Activated CD8-positive, alpha-beta T cell treated with anti-CD3 and anti-CD28 coated beads for 36 hours (primary cell): ENCODE results near the gene VPS18. TPM values are rescaled to one million over a fixed set of nuclear protein-coding genes. Genes with fewer than 3 reads are reported as not detected.

Experiments used
- ATAC-seq: fragments of 200-7000 bp; cut with Tn5 transposase; one replicate; pipeline ENCODE4 v1.10.0; 2021; ENCODE audit warnings: mild to moderate bottlenecking, moderate library complexity
- CTCF ChIA-PET: fragments of 350-600 bp; sonication (Branson Sonifier 250); formaldehyde crosslinking; loops from one replicate; lab custom pipeline; 2021; ENCODE audit warnings: antibody characterized with exemption; lab: Charles Lee
- POLR2A ChIA-PET: fragments of 350-600 bp; sonication (Branson Sonifier 250); formaldehyde crosslinking; loops from one replicate; lab custom pipeline; 2021; ENCODE audit warnings: antibody characterized with exemption; lab: Charles Lee
- DNase-seq: peaks from one replicate; pipeline ENCODE4 v3.0.0-alpha.2; 2020
- H3K27ac Mint-ChIP-seq: one replicate; pipeline ENCODE4 v1.8.0; 2021; ENCODE audit warnings: mild to moderate bottlenecking, mixed read lengths
- H3K27me3 Mint-ChIP-seq: one replicate; pipeline ENCODE4 v1.8.0; 2021; ENCODE audit warnings: mixed read lengths
- H3K36me3 Mint-ChIP-seq: one replicate; pipeline ENCODE4 v1.8.0; 2021; ENCODE audit warnings: low read depth, mixed read lengths
- H3K4me1 Mint-ChIP-seq: one replicate; pipeline ENCODE4 v1.8.0; 2021; ENCODE audit warnings: low read depth, mixed read lengths
- H3K4me3 Mint-ChIP-seq: one replicate; pipeline ENCODE4 v1.8.0; 2021; ENCODE audit warnings: mild to moderate bottlenecking, moderate library complexity, mixed read lengths
- H3K9me3 Mint-ChIP-seq: one replicate; pipeline ENCODE4 v1.8.0; 2021; ENCODE audit warnings: mixed read lengths
- CTCF ChIP-seq: fragments of 200-600 bp; IDR thresholded peaks from one replicate; pipeline ENCODE4 v1.8.0; 2022; ENCODE audit warnings: antibody characterized with exemption, mild to moderate bottlenecking
- intact Hi-C: fragments of 100-400 bp; cut with micrococcal nuclease; formaldehyde crosslinking; loops from one replicate; pipeline ENCODE4 v1.10.0; 2022
- total RNA-seq, 2 experiments: library from RNA; stranded (reverse); gene quantifications; one replicate each; pipeline ENCODE4 v1.2.3, GENCODE V29; 2021

The VPS18 gene
- total RNA-seq, 2 experiments from 2014 or later: 6.1 TPM

GRCh38 chr15:40911693-40912092 is 17.4 kb downstream of the VPS18 start:
- no peak for ATAC-seq
- CTCF ChIA-PET: interaction anchor here (0.9 to 2.0 kb wide), 7 partner anchors 9 to 110 kb away, joined by 3 to 8 read pairs (median 4); partner anchors contain the start of genes CHAC1 and DLL4
- POLR2A ChIA-PET: no interaction called here
- H3K4me3 Mint-ChIP-seq: no peak overlapping the region
- peaks cover 9% of the 10 kb centered on the region for H3K4me1 Mint-ChIP-seq
- no peaks in the 10 kb centered on the region for H3K27me3 Mint-ChIP-seq
- TF ChIP-seq CTCF: no peak
- no peak for DNase-seq
- H3K36me3 Mint-ChIP-seq: no peaks in the 10 kb centered on the region
- intact Hi-C loops: no loop called here
- H3K27ac Mint-ChIP-seq: no peak overlapping the region
- H3K9me3 Mint-ChIP-seq: no peaks in the 10 kb centered on the region

- no peaks in the 10 kb centered on the region for H3K27me3 Mint-ChIP-seq
- TF ChIP-seq CTCF: no peak
- ATAC-seq: no peak
- intact Hi-C loops: no loop called here
- H3K4me3 Mint-ChIP-seq: no peak overlapping the region
- no peak for DNase-seq
- no peaks in the 10 kb centered on the region for H3K36me3 Mint-ChIP-seq
- ChIA-PET CTCF (interaction anchor here (0.9 to 2.0 kb wide), 7 partner anchors 9 to 40 kb away, joined by 3 to 8 read pairs (median 4); partner anchors contain the start of genes CHAC1 and DLL4), POLR2A (interaction anchor here (1.5 kb wide), 1 partner anchor 9 kb away, joined by 3 read pairs; no protein-coding TSS in a partner anchor)
- no peak overlapping the region for H3K27ac Mint-ChIP-seq
- peaks cover 5% of the 10 kb centered on the region for H3K4me1 Mint-ChIP-seq
- no peaks in the 10 kb centered on the region for H3K9me3 Mint-ChIP-seq
Observed at GRCh38 chr15:40912478-40912877, 18.2 kb downstream of the VPS18 start.

- H3K9me3 Mint-ChIP-seq: no peaks in the 10 kb centered on the region
- intact Hi-C loops: no loop called here
- TF ChIP-seq CTCF: no peak
- no peak overlapping the region for H3K27ac Mint-ChIP-seq
- H3K27me3 Mint-ChIP-seq: no peaks in the 10 kb centered on the region
- H3K4me1 Mint-ChIP-seq: no peaks in the 10 kb centered on the region
- no peak overlapping the region for H3K4me3 Mint-ChIP-seq
- no peak for ATAC-seq
- POLR2A ChIA-PET: no interaction called here
- CTCF ChIA-PET: interaction anchor here (1.3 to 1.5 kb wide), 3 partner anchors 15 to 17 kb away, joined by 3 to 6 read pairs (median 4); partner anchors contain the start of gene DLL4
- no peak for DNase-seq
- H3K36me3 Mint-ChIP-seq: no peaks in the 10 kb centered on the region
Observed at GRCh38 chr15:40914013-40914412, 19.8 kb downstream of the VPS18 start.

- H3K4me3 Mint-ChIP-seq: no peak overlapping the region
- intact Hi-C loops: no loop called here
- no peaks in the 10 kb centered on the region for H3K9me3 Mint-ChIP-seq
- no peaks in the 10 kb centered on the region for H3K36me3 Mint-ChIP-seq
- TF ChIP-seq CTCF: no peak
- DNase-seq (no peak), ATAC-seq (no peak)
- CTCF ChIA-PET: interaction anchor here (0.9 to 3.2 kb wide), 7 partner anchors 8 to 55 kb away, joined by 3 to 19 read pairs (median 6); partner anchors contain the start of genes DLL4 and VPS18
- no peaks in the 10 kb centered on the region for H3K27me3 Mint-ChIP-seq
- no peaks in the 10 kb centered on the region for H3K4me1 Mint-ChIP-seq
- POLR2A ChIA-PET: interaction anchor here (1.0 kb wide), 1 partner anchor 13 kb away, joined by 5 read pairs; no protein-coding TSS in a partner anchor
- no peak overlapping the region for H3K27ac Mint-ChIP-seq
Observed at GRCh38 chr15:40914486-40914885, 20.2 kb downstream of the VPS18 start.

GRCh38 chr15:40915116-40915661 is 20.9 kb downstream of the VPS18 start:
- POLR2A ChIA-PET: interaction anchor here (0.8 to 1.6 kb wide), 4 partner anchors 13 to 42 kb away, joined by 3 to 5 read pairs (median 3); no protein-coding TSS in a partner anchor
- intact Hi-C loops: no loop called here
- H3K27ac Mint-ChIP-seq: no peak overlapping the region
- TF ChIP-seq CTCF: no peak
- ATAC-seq (no peak), DNase-seq (no peak)
- H3K4me1 Mint-ChIP-seq: no peaks in the 10 kb centered on the region
- CTCF ChIA-PET: interaction anchor here (0.8 to 3.2 kb wide), 8 partner anchors 9 to 107 kb away, joined by 3 to 19 read pairs (median 5); partner anchors contain the start of genes DLL4 and VPS18
- H3K9me3 Mint-ChIP-seq: no peaks in the 10 kb centered on the region
- H3K27me3 Mint-ChIP-seq: no peaks in the 10 kb centered on the region
- H3K36me3 Mint-ChIP-seq: no peaks in the 10 kb centered on the region
- no peak overlapping the region for H3K4me3 Mint-ChIP-seq
